Measurements from ENCODE around the gene ZFHX3. TPM values are rescaled to one million over a fixed set of nuclear protein-coding genes. Genes with fewer than 3 reads are reported as not detected.

The ZFHX3 gene
- total RNA-seq, 2 donors from 2014 or later, result 9.2 to 18.9 TPM

GRCh38 chr16:73066927-73067670 lies 19.2 kb upstream of the ZFHX3 start:
- no peaks in the 10 kb centered on the region for H3K36me3 ChIP-seq
- no peak for TF ChIP-seq CTCF (IDR thresholded peaks at IDR 0.05)
- peaks cover 8 to 24% of the 10 kb centered on the region in 2 donors for H3K27me3 ChIP-seq
- H3K4me1 ChIP-seq, result peaks cover 0 to 92% of the 10 kb centered on the region in 2 donors
- peak overlapping the region in 1 of 2 donors; percentile 37 for H3K4me3 ChIP-seq
- H3K9me3 ChIP-seq, result no peaks in the 10 kb centered on the region
- H3K27ac ChIP-seq, result peak overlapping the region; percentile 81 to 90
- no peak for DNase-seq (ENCODE audit: low spot score)

- H3K4me3 ChIP-seq, result peak overlapping the region in 1 of 2 donors; percentile 37
- no peak for TF ChIP-seq CTCF (IDR thresholded peaks at IDR 0.05)
- H3K9me3 ChIP-seq, result no peaks in the 10 kb centered on the region
- peak overlapping the region; percentile 81 to 90 for H3K27ac ChIP-seq
- no peaks in the 10 kb centered on the region for H3K36me3 ChIP-seq
- H3K27me3 ChIP-seq, result peaks cover 8 to 24% of the 10 kb centered on the region in 2 donors
- peaks cover 0 to 91% of the 10 kb centered on the region in 2 donors for H3K4me1 ChIP-seq
- no peak for DNase-seq (ENCODE audit: low spot score)
Measured at GRCh38 chr16:73066331-73066926, 18.5 kb upstream of the ZFHX3 start.

- DNase-seq (ENCODE audit: low spot score), result no peak
- H3K4me1 ChIP-seq, result peaks cover 0 to 85% of the 10 kb centered on the region in 2 donors
Measured at GRCh38 chr16:73065632-73066330, 17.9 kb upstream of the ZFHX3 start.

GRCh38 chr16:73064994-73065545 lies 17.1 kb upstream of the ZFHX3 start:
- no peak for DNase-seq (ENCODE audit: low spot score)
- H3K27me3 ChIP-seq, result peaks cover 8 to 24% of the 10 kb centered on the region in 2 donors
- H3K9me3 ChIP-seq, result no peaks in the 10 kb centered on the region
- H3K4me3 ChIP-seq, result peak overlapping the region; percentile 21 to 31
- no peaks in the 10 kb centered on the region for H3K36me3 ChIP-seq
- H3K4me1 ChIP-seq, result peaks cover 0 to 79% of the 10 kb centered on the region in 2 donors
- peak overlapping the region; percentile 81 to 90 for H3K27ac ChIP-seq
- no peak for TF ChIP-seq CTCF (IDR thresholded peaks at IDR 0.05)

More at GRCh38 chr16:73065632-73066330, 17.9 kb upstream of the ZFHX3 start:
- peaks cover 8 to 24% of the 10 kb centered on the region in 2 donors for H3K27me3 ChIP-seq
- no peaks in the 10 kb centered on the region for H3K9me3 ChIP-seq
- no peaks in the 10 kb centered on the region for H3K36me3 ChIP-seq
- peak overlapping the region in 1 of 2 donors; percentile 37 for H3K4me3 ChIP-seq
- H3K27ac ChIP-seq, result peak overlapping the region; percentile 81 to 90
- TF ChIP-seq CTCF (IDR thresholded peaks at IDR 0.05), result no peak

- Histone ChIP-seq H3K4me3 (peak overlapping the region; percentile 21 to 31), H3K27me3 (peaks cover 8 to 24% of the 10 kb centered on the region in 2 donors), H3K36me3 (no peaks in the 10 kb centered on the region), H3K9me3 (no peaks in the 10 kb centered on the region), H3K27ac (peak overlapping the region; percentile 81 to 90), H3K4me1 (peaks cover 0 to 78% of the 10 kb centered on the region in 2 donors)
- no peak for DNase-seq (ENCODE audit: low spot score)
- no peak for TF ChIP-seq CTCF (IDR thresholded peaks at IDR 0.05)
Measured at GRCh38 chr16:73064212-73064993, 16.5 kb upstream of the ZFHX3 start.

Measured in right atrium auricular region (tissue), 2 donors.